Gastroesophageal sphincter (tissue), 4 donors: Measurements from ENCODE around the gene TMEM208. TPM values are rescaled to one million over a fixed set of nuclear protein-coding genes. Genes with fewer than 3 reads are reported as not detected.

Source experiments
- ATAC-seq: fragments of 150-250 bp; one replicate; pipeline ENCODE4 v1.9.1; 2016; ENCODE audit warnings: mild to moderate bottlenecking, moderate library complexity
- H3K27ac ChIP-seq, 4 donors: fragments of 200-600 bp; sonication (generic) in 3 of 4; 1 replicate in 3 of 4; 2 replicates in 1 of 4; pipeline ENCODE4 v1.5.1; 2016 to 2019
- H3K27me3 ChIP-seq: fragments of 200-600 bp; sonication (generic); one replicate; pipeline ENCODE4 v1.5.1; 2019
- H3K36me3 ChIP-seq, 2 donors: fragments of 200-600 bp; sonication (generic); one replicate each; pipeline ENCODE4 v1.5.1; 2019; ENCODE audit warnings: control low read depth in 1 of 2
- H3K4me1 ChIP-seq, 3 donors: fragments of 200-600 bp; sonication (generic); 1 replicate in 2 of 3; 2 replicates in 1 of 3; pipeline ENCODE4 v1.5.1; 2016 to 2019; ENCODE audit warnings: control low read depth in 2 of 3
- H3K4me3 ChIP-seq, 2 donors: fragments of 200-600 bp; sonication (generic); one replicate each; pipeline ENCODE4 v1.5.1; 2019; ENCODE audit warnings: mild to moderate bottlenecking in 1 of 2, moderate library complexity in 1 of 2
- H3K9me3 ChIP-seq, 3 donors: fragments of 200-600 bp; sonication (generic); one replicate each; pipeline ENCODE4 v1.5.1; 2017 to 2019; ENCODE audit warnings: control low read depth in 2 of 3
- CTCF ChIP-seq, 4 experiments: fragments of 200-600 bp in 2 of 4; fragments of 450-650 bp in 2 of 4; sonication (generic) in 1 of 4; IDR thresholded peaks; one replicate each; pipeline ENCODE4 v1.5.1; 2017 to 2019; ENCODE audit warnings: antibody characterized with exemption in 4 of 4, mild to moderate bottlenecking in 2 of 4, moderate library complexity in 2 of 4
- EP300 ChIP-seq: sonication (generic); formaldehyde crosslinking; IDR thresholded peaks from one replicate; pipeline ENCODE4 v1.6.1; 2017; ENCODE audit warnings: antibody characterized with exemption, mild to moderate bottlenecking
- POLR2A ChIP-seq, 2 donors: fragments of 450-650 bp; IDR thresholded peaks; one replicate each; pipeline ENCODE4 v1.6.1; 2017; ENCODE audit warnings: antibody characterized with exemption in 2 of 2, mild to moderate bottlenecking in 2 of 2, moderate library complexity in 1 of 2
- POLR2AphosphoS5 ChIP-seq: sonication (generic); formaldehyde crosslinking; IDR thresholded peaks from one replicate; pipeline ENCODE4 v1.6.1; 2017; ENCODE audit warnings: antibody characterized with exemption
- WGBS, 2 donors: methylation state at CpG; one replicate each; pipeline ENCODE4 v1.1.5; 2018; ENCODE audit warnings: low coverage in 1 of 2; 5-methylcytosine and 5-hydroxymethylcytosine counted together
- total RNA-seq, 4 donors: library from RNA; depleted of rRNA; stranded (reverse); fragments of >200 nt; gene quantifications; one replicate each; pipeline ENCODE4 v1.1.0, GENCODE V29; 2016

The TMEM208 gene
- total RNA-seq, 4 donors from 2014 or later, result 15.4 to 34.7 (median 30.7) TPM

DNA sequence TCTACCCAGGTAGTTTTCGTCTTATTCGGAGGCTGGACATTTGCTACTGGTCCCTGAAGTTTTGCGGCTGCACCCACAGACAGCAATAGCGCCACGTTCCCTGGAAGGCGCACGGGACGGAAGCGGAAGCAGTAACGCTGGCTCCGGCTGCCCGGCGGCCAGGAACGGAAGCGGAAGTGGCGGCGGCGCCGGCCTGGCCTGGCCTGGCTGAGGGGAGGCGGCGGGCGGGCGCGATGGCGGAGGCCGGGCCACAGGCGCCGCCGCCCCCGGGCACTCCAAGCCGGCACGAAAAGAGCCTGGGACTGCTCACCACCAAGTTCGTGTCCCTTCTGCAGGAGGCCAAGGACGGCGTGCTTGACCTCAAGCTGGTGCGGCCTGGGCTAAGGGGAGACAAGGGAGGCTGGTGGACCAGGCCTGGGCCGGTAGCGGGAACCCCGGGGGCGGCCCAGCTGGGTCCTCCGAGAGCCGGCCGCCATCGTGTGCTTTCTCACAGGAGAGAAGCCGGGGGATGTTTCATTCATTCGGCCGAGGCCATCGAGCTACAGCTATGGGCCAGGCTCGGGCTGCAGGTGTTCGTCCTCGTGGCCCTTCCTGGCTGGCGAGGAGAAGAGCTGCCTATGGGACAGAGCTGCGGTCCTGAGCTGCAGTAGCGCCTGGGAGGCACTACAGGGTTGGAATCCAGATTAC is 34.8 kb upstream of the TMEM208 start, which contains the start of gene E2F4:
Gene E2F4, plus strand, starts transcription at position 161 of the 687 bp plus-strand sequence. Its CDS starts 73 bp downstream, at position 234.
- peak within 1 kb of the TSS; percentile 51 to 83 for H3K4me3 ChIP-seq
- peaks cover 0 to 48% (median 16%) of the 10 kb centered on the region in 3 donors for H3K4me1 ChIP-seq
- 0% methylated on average over 3 of the region's 54 CpGs; no CpG with 5 or more reads in 1 of the 2 donors for WGBS, 2 donors
- no peaks in the 10 kb centered on the region for H3K27me3 ChIP-seq
- no peaks in the 10 kb centered on the region for H3K9me3 ChIP-seq
- peak within 1 kb of the TSS; percentile 3 to 84 (median 82) for H3K27ac ChIP-seq
- ATAC-seq, result peak; percentile 97
- TF ChIP-seq POLR2AphosphoS5 (peak; percentile 86), CTCF (IDR thresholded peaks at IDR 0.05) (peak in 2 of 4 experiments; percentile 6 to 24), POLR2A (IDR thresholded peaks at IDR 0.05) (peak; percentile 75 to 79), EP300 (no peak)
- peaks cover 0 to 41% of the 10 kb centered on the region in 2 donors for H3K36me3 ChIP-seq

DNA sequence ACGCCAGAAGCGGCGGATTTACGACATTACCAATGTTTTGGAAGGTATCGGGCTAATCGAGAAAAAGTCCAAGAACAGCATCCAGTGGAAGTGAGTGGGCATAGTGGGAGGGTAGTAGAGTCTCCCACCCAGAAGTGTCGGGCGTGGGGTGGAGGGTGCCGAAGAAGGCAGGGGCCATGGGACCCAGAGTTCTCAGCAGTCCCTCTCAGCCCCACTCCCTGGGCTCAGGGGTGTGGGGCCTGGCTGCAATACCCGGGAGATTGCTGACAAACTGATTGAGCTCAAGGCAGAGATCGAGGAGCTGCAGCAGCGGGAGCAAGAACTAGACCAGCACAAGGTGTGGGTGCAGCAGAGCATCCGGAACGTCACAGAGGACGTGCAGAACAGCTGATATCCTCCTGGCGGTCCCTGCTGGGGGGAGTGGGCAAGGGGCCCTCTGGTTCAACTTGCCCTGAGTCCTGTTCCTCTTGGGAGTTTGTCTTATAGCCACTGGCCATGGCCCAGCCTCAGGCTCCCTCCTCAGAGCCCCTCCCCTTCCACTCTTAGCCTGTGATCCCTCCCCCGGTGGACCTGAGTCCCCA is 34.1 kb upstream of the TMEM208 start:
- ATAC-seq, result no peak
- no peaks in the 10 kb centered on the region for H3K9me3 ChIP-seq
- H3K36me3 ChIP-seq, result peaks cover 0 to 48% of the 10 kb centered on the region in 2 donors
- H3K4me1 ChIP-seq, result peaks cover 0 to 51% (median 16%) of the 10 kb centered on the region in 3 donors
- no peak for TF ChIP-seq POLR2A (IDR thresholded peaks at IDR 0.05)
- no peak for TF ChIP-seq EP300
- no peaks in the 10 kb centered on the region for H3K27me3 ChIP-seq
- H3K27ac ChIP-seq, result peak overlapping the region in 3 of 4 donors; percentile 82 to 84 (median 83)
- WGBS, 2 donors, result 14 to 27% methylated on average over 5 to 11 of the region's 17 CpGs
- peak overlapping the region; percentile 51 to 83 for H3K4me3 ChIP-seq

DNA sequence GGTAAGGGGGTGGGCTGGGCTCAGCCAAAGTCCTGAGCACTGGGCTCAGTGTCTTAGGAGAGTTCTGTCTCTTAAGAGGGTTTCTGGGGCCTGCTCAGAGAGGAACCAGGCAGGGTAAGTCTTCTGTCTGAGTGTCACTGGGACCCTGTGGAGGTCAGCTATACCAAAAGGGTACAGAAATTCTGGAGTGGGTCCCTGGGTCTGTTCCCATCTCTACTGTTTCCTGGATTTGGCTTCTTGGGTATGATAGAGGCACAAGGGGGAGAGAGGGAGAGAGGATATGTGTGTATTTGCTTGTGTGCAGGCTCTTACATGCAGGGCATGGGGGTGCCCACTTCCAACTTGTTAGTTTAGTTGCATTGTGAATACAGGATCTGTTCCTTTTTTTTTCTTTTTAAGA is 33.4 kb upstream of the TMEM208 start:
- Histone ChIP-seq H3K9me3 (no peaks in the 10 kb centered on the region), H3K27me3 (no peaks in the 10 kb centered on the region), H3K4me1 (peaks cover 0 to 57% (median 21%) of the 10 kb centered on the region in 3 donors), H3K4me3 (peak overlapping the region in 1 of 2 donors; percentile 83), H3K27ac (peak overlapping the region in 1 of 4 donors; percentile 84), H3K36me3 (peaks cover 0 to 55% of the 10 kb centered on the region in 2 donors)
- ATAC-seq, result no peak
- no peak for TF ChIP-seq POLR2A (IDR thresholded peaks at IDR 0.05)
- TF ChIP-seq POLR2AphosphoS5, result no peak
- TF ChIP-seq EP300, result no peak
- TF ChIP-seq CTCF (IDR thresholded peaks at IDR 0.05), result no peak

- no peaks in the 10 kb centered on the region for H3K9me3 ChIP-seq
- H3K36me3 ChIP-seq, result peaks cover 0 to 62% of the 10 kb centered on the region in 2 donors
- no peak for ATAC-seq
- no peak overlapping the region for H3K27ac ChIP-seq
- H3K4me1 ChIP-seq, result peaks cover 0 to 64% (median 25%) of the 10 kb centered on the region in 3 donors
- no CpG with 5 or more reads among the region's 6 CpGs for WGBS, 2 donors
- TF ChIP-seq POLR2A (IDR thresholded peaks at IDR 0.05), result no peak
- TF ChIP-seq POLR2AphosphoS5, result no peak
- TF ChIP-seq EP300, result no peak
- no peak for TF ChIP-seq CTCF (IDR thresholded peaks at IDR 0.05)
- H3K27me3 ChIP-seq, result no peaks in the 10 kb centered on the region
- no peak overlapping the region for H3K4me3 ChIP-seq
Observed at GRCh38 chr16:67194260-67194659, 32.7 kb upstream of the TMEM208 start.

DNA sequence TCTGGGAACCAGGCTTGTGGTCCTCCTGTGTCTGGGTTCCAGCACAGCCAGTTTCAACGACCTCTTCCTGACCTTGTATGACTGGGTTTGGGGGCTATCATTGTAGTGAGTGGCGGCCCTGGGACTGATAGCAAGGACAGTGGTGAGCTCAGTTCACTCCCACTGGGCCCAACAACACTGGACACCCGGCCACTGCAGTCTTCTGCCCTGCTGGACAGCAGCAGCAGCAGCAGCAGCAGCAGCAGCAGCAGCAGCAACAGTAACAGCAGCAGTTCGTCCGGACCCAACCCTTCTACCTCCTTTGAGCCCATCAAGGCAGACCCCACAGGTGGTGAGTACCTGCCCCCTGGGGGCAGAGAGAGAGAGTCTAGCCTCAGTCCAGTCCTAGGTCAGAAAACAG is 31.3 kb upstream of the TMEM208 start:
- no peak for ATAC-seq
- 65% methylated on average over 2 of the region's 5 CpGs; no CpG with 5 or more reads in 1 of the 2 donors for WGBS, 2 donors
- H3K4me1 ChIP-seq, result peaks cover 0 to 70% (median 28%) of the 10 kb centered on the region in 3 donors
- H3K9me3 ChIP-seq, result no peaks in the 10 kb centered on the region
- TF ChIP-seq EP300 (no peak), POLR2A (IDR thresholded peaks at IDR 0.05) (no peak), POLR2AphosphoS5 (no peak), CTCF (IDR thresholded peaks at IDR 0.05) (no peak)
- H3K36me3 ChIP-seq, result peaks cover 0 to 65% of the 10 kb centered on the region in 2 donors
- H3K4me3 ChIP-seq, result no peak overlapping the region
- no peaks in the 10 kb centered on the region for H3K27me3 ChIP-seq
- no peak overlapping the region for H3K27ac ChIP-seq
